Renal cortex interstitium (tissue), 11 donors: Measurements from ENCODE around the gene ZDHHC13. TPM values are rescaled to one million over a fixed set of nuclear protein-coding genes. Genes with fewer than 3 reads are reported as not detected.

Experiments used
- DNase-seq, 11 donors: peaks; one replicate each; pipeline ENCODE4 v3.0.0-alpha.2; 2013; ENCODE audit warnings: low read depth in 9 of 11, low spot score in 4 of 11; ENCODE audit errors: extremely low read depth in 1 of 11
- polyA plus RNA-seq, 3 donors: library from polyadenylated mRNA; unstranded; fragments of 120-200 nt; gene quantifications; one replicate each; pipeline ENCODE4 v1.2.1, GENCODE V29; 2013; ENCODE audit not compliant: insufficient read length in 3 of 3

ZDHHC13 gene
- polyA plus RNA-seq, 3 donors, result 15.8 to 19.1 (median 18.2) TPM

DNA sequence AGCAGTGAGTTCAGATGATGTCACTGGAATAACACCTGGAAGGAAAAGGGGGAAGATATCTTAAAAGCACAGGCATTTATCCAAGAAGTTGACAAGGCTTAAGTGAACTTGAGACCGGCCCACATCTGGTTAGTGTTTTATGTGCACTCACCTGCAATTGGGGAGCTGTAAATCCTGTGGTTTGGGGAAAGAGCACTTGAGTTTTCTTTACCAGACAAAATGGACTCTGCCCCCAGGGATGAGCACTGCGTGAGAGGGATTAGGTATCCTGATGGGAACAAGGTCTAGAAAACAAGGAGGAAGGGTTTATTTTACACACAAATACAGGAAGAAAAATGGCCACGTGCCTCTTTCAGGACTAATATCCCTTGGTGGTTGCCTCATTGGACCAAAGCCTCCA is 108.6 kb downstream of the ZDHHC13 start:
- DNase-seq, result no peak

Other genes starting within 250 kb of the ZDHHC13 start
- not detected for gene MRGPRX1, start 177.8 kb upstream of the ZDHHC13 start, polyA plus RNA-seq
- not detected for gene MRGPRX2, start 56.5 kb upstream of the ZDHHC13 start, polyA plus RNA-seq
- under 1 TPM in 1 of 3 donors, not detected in 2; 0.29 TPM for gene CSRP3, start 84.8 kb downstream of the ZDHHC13 start, polyA plus RNA-seq
- 1 to 10 TPM; 7.4 to 9.3 (median 8.0) TPM for gene E2F8, start 123.8 kb downstream of the ZDHHC13 start, polyA plus RNA-seq